Heart left ventricle (tissue), 13 donors: Measurements from ENCODE around the gene KRTAP10-10.
"Not testable (repeated sequence)": the region's sequence is repeated elsewhere in the genome, so short reads cannot be mapped to it uniquely, and the experiment has no call there.

Experiments used
- CTCF ChIP-seq, 12 donors: fragments of 200-600 bp; sonication (generic) in 4 of 12; IDR thresholded peaks; one replicate each; pipeline versions ENCODE4 v1.5.0 to v1.8.0; 2018 to 2022; ENCODE audit warnings: antibody characterized with exemption in 12 of 12, mild to moderate bottlenecking in 5 of 12
- POLR2A ChIP-seq, 2 donors: fragments of 450-650 bp; IDR thresholded peaks; one replicate each; pipeline ENCODE4 v1.6.1; 2017; ENCODE audit warnings: antibody characterized with exemption in 2 of 2, mild to moderate bottlenecking in 2 of 2, moderate library complexity in 2 of 2
- donor health status: ischemic (EF 13 %, LVEDD 7.1; RV severe dilation, severe dysfunction).
- donor health status: DM: no; HTN: yes; CAD: no.
- donor health status: DM: no; HTN: no; CAD: no.
- donor health status: ischemic (EF 25% LVEDD 6.9; RV normal size, moderate dysfunction).
- donor health status: ischemic (EF 25% LVEDD 5.7; RV mildly dilated, moderate dysfunction).
- donor health status: ischemic (EF 35%, LVEDD 5.7; RV mildly dilated, moderate dysfunction).
- donor health status: nonischemic (EF 11% LVEDD 7.7; RV severe dilation, severe dysfunction).
- donor health status: DM: yes; HTN: yes; CAD: no.
- donor health status: PGD.
- donor health status: ischemic (EF 29% LVEDD 5.4; RV normal size, mild dysfunction).
- donor health status: nonischemic (EF 23%, LVEDD 6.1; RV moderate dilation, normal function).

GRCh38 chr21:44600118-44600978 lies 36.8 kb upstream of the KRTAP10-10 start, which contains the start of gene KRTAP10-7:
- TF ChIP-seq CTCF, POLR2A (IDR thresholded peaks at IDR 0.05): not testable (repeated sequence)
